ENCODE data around the gene DAP.

- TF ChIP-seq CTCF (IDR thresholded peaks at IDR 0.05) (no peak), POLR2A (IDR thresholded peaks at IDR 0.05) (no peak)
These were observed 91.1 kb downstream of the DAP start for GRCh38 chr5:10669983-10670382.

All from thyroid gland (tissue), 4 donors.